WTC11 (cell line): Measurements from ENCODE around the gene ARMC2.

Experiments used
- SP1 ChIP-seq: sonication (generic); formaldehyde crosslinking; conservative IDR thresholded peaks from 2 replicates; pipeline ENCODE4 v1.8.1; 2022; ENCODE audit warnings: missing genetic modification reagents
- TF ChIP-seq, protein P1 (sequence below): fragments of 250-450 bp; sonication (Bioruptor Pico); IDR thresholded peaks from 2 replicates; pipeline ENCODE4 v1.9.0; 2021; ENCODE audit warnings: mild to moderate bottlenecking
- TF ChIP-seq, protein P2 (sequence below): fragments of 200-600 bp; IDR thresholded peaks from 2 replicates; pipeline ENCODE4 v1.8.0; 2022; ENCODE audit warnings: antibody characterized with exemption
- TF ChIP-seq, protein P3 (sequence below): sonication (generic); formaldehyde crosslinking; IDR thresholded peaks from 2 replicates; pipeline ENCODE4 v1.8.1; 2022; ENCODE audit warnings: low read depth, missing genetic modification reagents, borderline replicate concordance

DNA sequence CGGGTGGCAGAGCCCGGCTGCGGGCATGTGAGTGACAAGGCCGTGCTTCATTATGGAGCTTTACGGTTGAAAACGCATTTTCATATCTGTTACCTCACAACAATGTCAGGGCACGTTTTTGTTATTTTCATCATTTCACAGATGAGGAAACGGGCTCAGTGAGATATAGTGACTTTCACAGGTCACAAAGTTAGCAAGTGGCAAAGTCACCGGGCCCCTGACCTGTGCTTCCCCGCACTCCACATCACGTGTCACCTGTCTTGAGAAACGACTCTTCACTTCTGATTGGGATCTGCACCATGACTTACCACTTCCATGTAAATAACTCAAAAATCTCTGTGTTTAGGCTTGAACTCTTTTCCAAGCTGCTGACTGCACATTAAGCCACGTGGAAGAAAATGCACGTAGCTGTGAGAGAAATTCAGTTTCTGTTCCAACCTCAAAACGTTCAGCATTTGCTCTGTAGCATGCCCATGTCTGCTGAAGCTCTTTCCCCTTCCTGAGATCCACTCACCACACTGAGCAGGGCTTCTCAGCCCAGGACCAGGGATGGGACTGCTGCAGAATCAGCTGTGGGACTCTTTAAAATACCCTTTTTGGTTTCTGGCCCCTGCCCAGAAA, 107.2 kb downstream of the ARMC2 start:
- no peak for TF ChIP-seq SP1 (CRISPR knock-in tag)
- TF ChIP-seq, protein P1, sequence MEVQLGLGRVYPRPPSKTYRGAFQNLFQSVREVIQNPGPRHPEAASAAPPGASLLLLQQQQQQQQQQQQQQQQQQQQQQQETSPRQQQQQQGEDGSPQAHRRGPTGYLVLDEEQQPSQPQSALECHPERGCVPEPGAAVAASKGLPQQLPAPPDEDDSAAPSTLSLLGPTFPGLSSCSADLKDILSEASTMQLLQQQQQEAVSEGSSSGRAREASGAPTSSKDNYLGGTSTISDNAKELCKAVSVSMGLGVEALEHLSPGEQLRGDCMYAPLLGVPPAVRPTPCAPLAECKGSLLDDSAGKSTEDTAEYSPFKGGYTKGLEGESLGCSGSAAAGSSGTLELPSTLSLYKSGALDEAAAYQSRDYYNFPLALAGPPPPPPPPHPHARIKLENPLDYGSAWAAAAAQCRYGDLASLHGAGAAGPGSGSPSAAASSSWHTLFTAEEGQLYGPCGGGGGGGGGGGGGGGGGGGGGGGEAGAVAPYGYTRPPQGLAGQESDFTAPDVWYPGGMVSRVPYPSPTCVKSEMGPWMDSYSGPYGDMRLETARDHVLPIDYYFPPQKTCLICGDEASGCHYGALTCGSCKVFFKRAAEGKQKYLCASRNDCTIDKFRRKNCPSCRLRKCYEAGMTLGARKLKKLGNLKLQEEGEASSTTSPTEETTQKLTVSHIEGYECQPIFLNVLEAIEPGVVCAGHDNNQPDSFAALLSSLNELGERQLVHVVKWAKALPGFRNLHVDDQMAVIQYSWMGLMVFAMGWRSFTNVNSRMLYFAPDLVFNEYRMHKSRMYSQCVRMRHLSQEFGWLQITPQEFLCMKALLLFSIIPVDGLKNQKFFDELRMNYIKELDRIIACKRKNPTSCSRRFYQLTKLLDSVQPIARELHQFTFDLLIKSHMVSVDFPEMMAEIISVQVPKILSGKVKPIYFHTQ (CRISPR knock-in tag) = no peak
- TF ChIP-seq, protein P2, sequence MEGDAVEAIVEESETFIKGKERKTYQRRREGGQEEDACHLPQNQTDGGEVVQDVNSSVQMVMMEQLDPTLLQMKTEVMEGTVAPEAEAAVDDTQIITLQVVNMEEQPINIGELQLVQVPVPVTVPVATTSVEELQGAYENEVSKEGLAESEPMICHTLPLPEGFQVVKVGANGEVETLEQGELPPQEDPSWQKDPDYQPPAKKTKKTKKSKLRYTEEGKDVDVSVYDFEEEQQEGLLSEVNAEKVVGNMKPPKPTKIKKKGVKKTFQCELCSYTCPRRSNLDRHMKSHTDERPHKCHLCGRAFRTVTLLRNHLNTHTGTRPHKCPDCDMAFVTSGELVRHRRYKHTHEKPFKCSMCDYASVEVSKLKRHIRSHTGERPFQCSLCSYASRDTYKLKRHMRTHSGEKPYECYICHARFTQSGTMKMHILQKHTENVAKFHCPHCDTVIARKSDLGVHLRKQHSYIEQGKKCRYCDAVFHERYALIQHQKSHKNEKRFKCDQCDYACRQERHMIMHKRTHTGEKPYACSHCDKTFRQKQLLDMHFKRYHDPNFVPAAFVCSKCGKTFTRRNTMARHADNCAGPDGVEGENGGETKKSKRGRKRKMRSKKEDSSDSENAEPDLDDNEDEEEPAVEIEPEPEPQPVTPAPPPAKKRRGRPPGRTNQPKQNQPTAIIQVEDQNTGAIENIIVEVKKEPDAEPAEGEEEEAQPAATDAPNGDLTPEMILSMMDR = no peak
- TF ChIP-seq, protein P3, sequence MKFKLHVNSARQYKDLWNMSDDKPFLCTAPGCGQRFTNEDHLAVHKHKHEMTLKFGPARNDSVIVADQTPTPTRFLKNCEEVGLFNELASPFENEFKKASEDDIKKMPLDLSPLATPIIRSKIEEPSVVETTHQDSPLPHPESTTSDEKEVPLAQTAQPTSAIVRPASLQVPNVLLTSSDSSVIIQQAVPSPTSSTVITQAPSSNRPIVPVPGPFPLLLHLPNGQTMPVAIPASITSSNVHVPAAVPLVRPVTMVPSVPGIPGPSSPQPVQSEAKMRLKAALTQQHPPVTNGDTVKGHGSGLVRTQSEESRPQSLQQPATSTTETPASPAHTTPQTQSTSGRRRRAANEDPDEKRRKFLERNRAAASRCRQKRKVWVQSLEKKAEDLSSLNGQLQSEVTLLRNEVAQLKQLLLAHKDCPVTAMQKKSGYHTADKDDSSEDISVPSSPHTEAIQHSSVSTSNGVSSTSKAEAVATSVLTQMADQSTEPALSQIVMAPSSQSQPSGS (CRISPR knock-in tag) = no peak
